H4 (cell line): ENCODE measurements around the gene TRMT10B. TPM values are rescaled to one million over a fixed set of nuclear protein-coding genes. Genes with fewer than 3 reads are reported as not detected.
"Not testable (repeated sequence)": the region's sequence is repeated elsewhere in the genome, so short reads cannot be mapped to it uniquely, and the experiment has no call there.

ENCODE experiments used
- DNase-seq: peaks from one replicate; pipeline ENCODE4 v3.0.0-alpha.2; 2015; ENCODE audit warnings: low spot score
- total RNA-seq: library from RNA; depleted of rRNA; stranded (reverse); fragments of >200 nt; shearing (Covaris generic); gene quantifications from 2 replicates; pipeline ENCODE4 v1.2.3, GENCODE V29; 2014; rRNA removed

The TRMT10B gene
- total RNA-seq, 1 experiment from 2014 or later, result 1.5 TPM

DNA sequence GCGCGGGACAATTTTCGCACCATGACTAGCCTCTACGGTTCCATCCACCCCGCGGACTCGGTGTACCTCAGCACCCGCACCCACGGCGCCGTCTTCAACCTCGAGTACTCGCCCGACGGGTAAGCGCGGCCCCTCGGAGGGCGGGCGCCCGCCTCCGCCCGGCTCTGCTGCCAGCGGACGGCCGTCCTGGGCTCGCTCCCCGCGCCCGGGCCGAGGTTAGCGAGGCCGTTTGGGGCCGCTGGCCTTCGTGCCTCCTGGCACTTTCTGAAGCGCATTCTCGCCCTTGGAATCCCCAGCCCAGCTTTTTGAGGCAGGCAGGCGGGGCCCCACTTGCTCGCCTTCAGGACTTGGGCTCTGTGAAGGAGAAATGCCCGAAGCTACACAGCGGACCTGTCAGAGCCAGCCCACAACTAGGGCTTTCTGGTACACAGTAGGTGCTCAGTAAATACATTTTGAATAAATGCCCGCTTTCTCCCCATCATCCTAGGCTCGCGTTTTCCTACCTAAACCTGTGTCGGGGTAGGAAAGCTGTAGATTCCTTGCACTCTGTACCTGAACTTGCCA lies 47.8 kb downstream of the TRMT10B start:
- DNase-seq, result no peak

DNA sequence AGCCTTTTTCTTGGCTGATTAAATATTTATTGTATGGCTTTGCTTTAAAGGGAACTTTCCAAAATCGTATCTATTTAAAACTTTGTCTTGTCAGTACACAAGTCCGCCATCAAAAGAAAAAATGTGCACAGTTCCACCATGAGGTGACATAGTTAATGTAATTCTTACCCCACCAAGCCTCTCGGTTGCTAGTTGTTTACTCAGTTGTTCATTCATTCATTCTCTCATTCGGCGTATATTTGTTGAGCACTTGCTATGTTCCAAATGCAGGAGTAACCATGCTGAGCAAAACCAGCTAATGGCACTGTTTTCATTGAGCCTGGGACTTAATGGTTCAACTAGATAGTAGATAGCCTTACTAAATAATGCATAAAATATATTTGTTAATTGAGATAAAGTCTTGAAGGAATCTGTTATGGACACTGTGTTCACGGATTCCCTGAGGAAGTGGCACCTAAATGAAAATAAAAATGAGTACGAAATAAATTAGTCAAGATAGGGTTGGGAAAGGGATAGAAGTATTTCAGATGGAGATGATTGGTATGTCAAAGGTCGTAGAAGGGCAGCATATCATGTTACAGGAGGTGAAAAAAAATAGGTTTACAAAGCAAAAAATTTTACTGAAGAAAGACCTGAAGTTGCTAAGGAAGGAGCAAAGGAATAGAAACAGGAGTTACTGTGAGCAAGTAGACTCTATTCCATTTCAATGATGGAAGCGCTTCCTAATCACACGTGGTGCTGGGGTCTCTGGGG lies 48.5 kb downstream of the TRMT10B start:
- no peak for DNase-seq

GRCh38 chr9:37806271-37806670 lies 52.7 kb downstream of the TRMT10B start:
- no peak for DNase-seq

GRCh38 chr9:37809676-37810075 lies 56.1 kb downstream of the TRMT10B start:
- not testable (repeated sequence) for DNase-seq

DNA sequence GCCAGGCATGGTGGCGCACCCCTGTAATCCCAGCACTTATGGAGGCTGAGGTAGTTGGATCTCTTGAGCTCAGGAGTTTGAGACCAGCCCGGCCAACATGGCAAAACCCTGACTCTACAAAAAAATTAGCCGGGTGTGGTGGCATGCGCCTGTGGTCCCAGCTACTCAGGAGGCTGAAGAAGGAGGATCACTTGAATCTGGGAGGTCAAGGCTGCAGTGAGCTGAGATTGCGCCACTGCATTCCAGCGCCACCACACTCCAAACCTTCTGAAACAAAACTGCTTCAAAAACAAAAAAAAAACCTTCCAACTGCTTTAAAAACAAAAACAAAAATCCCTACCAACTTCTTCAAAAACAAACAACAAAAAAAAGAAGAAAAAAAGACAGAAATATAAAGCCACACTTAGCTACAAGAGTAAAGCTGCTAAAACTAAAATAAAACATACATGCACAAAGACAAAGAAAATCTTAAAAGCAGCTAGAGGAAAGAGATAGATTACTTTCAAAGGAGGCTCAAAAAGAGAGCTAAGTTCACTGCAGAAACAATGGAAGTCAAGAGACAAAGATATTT lies 58.4 kb downstream of the TRMT10B start:
- DNase-seq, result no peak

GRCh38 chr9:37812773-37813379 lies 59.3 kb downstream of the TRMT10B start:
- no peak for DNase-seq

GRCh38 chr9:37818849-37819248 lies 65.2 kb downstream of the TRMT10B start:
- no peak for DNase-seq

GRCh38 chr9:37820142-37820541 lies 66.5 kb downstream of the TRMT10B start:
- no peak for DNase-seq

DNA sequence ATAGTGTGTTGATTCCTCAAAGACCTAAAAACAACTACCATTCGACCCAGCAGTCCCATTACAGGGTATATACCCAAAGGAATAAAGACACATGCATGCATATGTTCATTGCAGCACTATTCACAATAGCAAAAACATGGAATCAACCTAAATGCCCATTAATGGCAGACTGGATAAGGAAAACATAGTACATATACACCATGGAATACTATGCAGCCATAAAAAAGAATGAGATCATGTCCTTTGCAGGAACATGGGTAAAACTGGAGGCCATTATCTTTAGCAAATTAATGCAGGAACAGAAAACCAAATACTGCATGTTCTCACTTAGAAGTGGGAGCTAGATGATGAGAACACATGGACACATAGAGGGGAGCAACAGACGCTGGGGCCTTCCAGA lies 71.6 kb downstream of the TRMT10B start:
- DNase-seq, result not testable (repeated sequence)

DNA sequence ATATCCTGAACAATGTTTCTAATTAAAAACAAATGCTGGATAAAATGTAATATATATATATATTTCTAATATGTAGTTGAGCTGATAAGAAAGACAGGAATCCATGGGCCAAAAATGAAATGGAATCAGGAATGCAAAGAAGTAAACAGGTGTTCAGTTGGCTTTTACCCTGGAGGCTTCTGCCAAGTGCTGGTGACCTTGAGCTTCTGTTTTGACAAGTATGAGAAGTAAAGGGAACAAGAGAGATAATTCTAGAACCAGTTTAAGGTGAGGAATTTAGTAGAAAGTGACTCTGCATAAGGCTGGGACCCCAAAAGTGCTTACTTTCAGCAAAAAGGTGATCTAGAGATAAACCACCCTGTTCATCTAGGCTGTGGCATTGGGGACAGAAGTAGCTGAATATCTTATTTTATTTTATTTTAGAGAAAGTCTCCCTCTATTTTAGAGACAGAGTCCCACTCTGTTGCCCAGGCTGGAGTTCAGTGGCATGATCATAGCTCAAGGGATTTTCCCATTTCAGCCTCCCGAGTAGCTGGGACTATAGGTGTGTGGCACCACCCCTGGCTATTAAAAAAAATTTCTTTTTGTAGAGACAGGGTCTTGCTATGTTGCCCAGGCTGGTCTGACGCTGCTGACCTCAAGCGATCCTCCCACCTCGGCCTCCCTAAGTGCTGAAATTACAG lies 74.0 kb downstream of the TRMT10B start:
- no peak for DNase-seq

Other genes starting within 250 kb of the TRMT10B start
- gene FBXO10, start 177.4 kb upstream of the TRMT10B start, total RNA-seq, result 7.2 and 9.8 TPM in 2 replicates
- 357 and 397 TPM in 2 replicates for gene TOMM5, start 161.2 kb upstream of the TRMT10B start, total RNA-seq
- not detected in 2 replicates for gene FRMPD1, start 102.9 kb upstream of the TRMT10B start, total RNA-seq
- 80.8 and 117 TPM in 2 replicates for gene EXOSC3, start 31.3 kb downstream of the TRMT10B start, total RNA-seq
- gene DCAF10, start 47.0 kb downstream of the TRMT10B start, total RNA-seq, result 32.4 and 33.3 TPM in 2 replicates
- gene SLC25A51, start 150.3 kb downstream of the TRMT10B start, total RNA-seq, result 26.3 and 38.4 TPM in 2 replicates